Choroid plexus epithelial cell (primary cell): ENCODE results near the gene ATG12.
A peak's percentile ranks its signal among the peaks of the same experiment; 100 is the strongest.

Source experiments
- DNase-seq: peaks from one replicate; pipeline ENCODE4 v3.0.0-alpha.2; 2010; ENCODE audit warnings: low read depth
- H3K4me3 ChIP-seq: 2 replicates; pipeline ENCODE4 v1.5.1; 2011; ENCODE audit warnings: low read depth, mild to moderate bottlenecking, control low read depth, low read length, moderate library complexity
- TF ChIP-seq, protein P1 (sequence below): conservative IDR thresholded peaks from 2 replicates; pipeline ENCODE4 v1.5.1; 2011; ENCODE audit warnings: low read depth, mild to moderate bottlenecking, control low read depth, inconsistent platforms, low read length, moderate library complexity

The ATG12 gene

GRCh38 chr5:115869256-115869795, 28.0 kb upstream of the ATG12 start:
- no peak overlapping the region for H3K4me3 ChIP-seq
- DNase-seq: peak; percentile 43
- TF ChIP-seq, protein P1, sequence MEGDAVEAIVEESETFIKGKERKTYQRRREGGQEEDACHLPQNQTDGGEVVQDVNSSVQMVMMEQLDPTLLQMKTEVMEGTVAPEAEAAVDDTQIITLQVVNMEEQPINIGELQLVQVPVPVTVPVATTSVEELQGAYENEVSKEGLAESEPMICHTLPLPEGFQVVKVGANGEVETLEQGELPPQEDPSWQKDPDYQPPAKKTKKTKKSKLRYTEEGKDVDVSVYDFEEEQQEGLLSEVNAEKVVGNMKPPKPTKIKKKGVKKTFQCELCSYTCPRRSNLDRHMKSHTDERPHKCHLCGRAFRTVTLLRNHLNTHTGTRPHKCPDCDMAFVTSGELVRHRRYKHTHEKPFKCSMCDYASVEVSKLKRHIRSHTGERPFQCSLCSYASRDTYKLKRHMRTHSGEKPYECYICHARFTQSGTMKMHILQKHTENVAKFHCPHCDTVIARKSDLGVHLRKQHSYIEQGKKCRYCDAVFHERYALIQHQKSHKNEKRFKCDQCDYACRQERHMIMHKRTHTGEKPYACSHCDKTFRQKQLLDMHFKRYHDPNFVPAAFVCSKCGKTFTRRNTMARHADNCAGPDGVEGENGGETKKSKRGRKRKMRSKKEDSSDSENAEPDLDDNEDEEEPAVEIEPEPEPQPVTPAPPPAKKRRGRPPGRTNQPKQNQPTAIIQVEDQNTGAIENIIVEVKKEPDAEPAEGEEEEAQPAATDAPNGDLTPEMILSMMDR: no peak

DNA sequence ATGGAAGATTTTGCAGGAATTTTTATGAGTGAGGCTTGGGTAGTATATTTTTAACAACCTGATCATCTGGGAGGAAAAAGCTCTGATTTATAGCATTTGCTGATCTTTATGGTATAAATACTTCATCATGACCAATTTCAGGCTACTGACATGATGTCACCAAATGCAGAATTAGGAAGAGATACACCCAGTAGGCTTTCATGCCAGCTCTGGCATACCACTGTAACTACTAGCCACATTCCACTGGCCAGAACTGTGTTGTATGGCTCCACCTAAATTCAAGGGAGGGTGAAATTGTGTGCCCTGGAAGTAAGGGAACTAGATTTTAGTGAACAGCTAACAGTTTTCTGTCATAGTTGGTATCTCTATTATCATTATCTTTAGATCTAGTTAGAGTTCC, 18.0 kb upstream of the ATG12 start:
- TF ChIP-seq, protein P1: no peak
- no peak overlapping the region for H3K4me3 ChIP-seq
- DNase-seq: no peak

DNA sequence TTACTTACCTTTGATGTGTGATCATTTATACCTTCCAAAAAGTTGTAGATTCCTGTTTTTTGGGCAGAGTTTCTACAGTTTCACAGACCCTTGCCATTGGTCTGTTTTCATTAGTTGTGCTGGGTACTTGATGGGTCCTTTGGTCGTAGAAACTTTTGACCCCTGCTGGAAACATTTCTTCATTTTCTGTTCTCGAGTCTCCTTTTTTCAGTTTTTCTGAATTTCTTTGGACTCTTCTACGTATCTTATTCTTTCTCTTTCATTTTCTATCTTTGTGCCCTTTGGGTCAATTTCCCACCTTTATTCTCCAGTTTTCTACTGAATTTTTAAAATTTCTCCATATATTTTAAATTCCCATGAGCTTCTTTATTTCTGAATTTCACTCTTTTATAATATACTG, 17.0 kb upstream of the ATG12 start:
- no peak for DNase-seq
- H3K4me3 ChIP-seq: no peak overlapping the region
- TF ChIP-seq, protein P1: no peak

- no peak overlapping the region for H3K4me3 ChIP-seq
- DNase-seq: peak; percentile 90
- TF ChIP-seq, protein P1: no peak
Measured at GRCh38 chr5:115857626-115858349, 16.4 kb upstream of the ATG12 start.

DNA sequence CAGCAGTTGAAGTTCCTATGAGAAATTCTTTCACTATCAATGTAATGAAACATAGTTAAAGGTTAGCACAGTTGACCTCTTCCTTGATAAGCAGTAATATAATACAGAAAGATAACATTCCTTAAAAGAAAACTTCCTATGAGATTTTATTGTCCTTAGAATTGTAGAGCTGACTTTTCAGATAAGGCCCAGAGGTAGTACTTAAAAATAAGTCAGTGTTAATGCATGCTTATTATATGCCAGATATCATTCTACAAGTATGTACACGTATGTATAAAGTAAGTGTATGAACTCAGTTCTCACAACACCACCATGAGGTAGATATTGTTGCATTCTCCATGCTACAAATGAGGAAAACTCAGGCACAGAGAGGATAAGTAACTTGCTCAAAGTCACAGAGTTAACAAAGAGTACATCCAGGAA, 15.7 kb upstream of the ATG12 start:
- no peak for DNase-seq
- H3K4me3 ChIP-seq: no peak overlapping the region
- TF ChIP-seq, protein P1: no peak

DNA sequence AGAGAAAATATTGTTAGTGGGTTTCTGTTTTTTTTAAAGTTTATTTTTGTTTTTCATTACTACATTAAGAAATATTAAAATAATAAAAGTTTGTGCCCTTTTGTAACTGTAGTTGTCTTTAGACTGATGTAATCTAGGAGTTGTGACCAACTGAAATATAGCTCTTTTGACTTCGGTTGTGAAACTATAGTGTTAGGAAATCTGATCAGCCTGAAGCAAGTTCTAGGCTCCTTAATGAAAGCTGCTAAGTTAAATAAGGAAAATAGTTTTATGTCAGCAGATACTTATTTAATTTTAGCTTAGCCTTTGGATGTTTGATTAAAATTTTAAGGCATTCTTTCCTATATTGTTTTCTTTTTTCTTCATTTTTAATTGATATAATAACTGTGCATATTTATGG, 14.6 kb upstream of the ATG12 start:
- TF ChIP-seq, protein P1: no peak
- DNase-seq: peak; percentile 82
- no peak overlapping the region for H3K4me3 ChIP-seq

DNA sequence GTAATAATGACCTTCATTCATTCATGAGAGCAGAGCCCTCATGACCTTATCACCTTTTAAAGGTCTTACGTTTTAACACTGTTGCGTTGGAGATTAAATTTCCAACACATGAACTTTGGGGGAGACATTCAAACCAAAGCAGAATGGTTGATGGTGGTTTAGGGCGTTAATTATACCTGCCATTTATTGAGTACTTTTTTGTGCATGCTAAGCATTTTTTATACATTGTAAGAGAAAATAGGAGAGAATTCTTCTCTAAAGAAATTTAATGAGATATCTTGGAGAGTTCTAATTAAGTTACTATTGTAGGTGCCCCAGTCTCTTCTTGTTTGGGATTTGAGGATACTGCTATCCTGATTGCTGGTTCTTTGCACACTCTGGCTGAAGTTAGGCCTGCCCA, 12.8 kb upstream of the ATG12 start:
- DNase-seq: no peak
- TF ChIP-seq, protein P1: no peak
- H3K4me3 ChIP-seq: no peak overlapping the region
